HG02943 (cell line): ENCODE results near the gene SLC35A4.
"Not testable (repeated sequence)": the region's sequence is repeated elsewhere in the genome, so short reads cannot be mapped to it uniquely, and the experiment has no call there.

Source experiments
- ATAC-seq: cut with Tn5 transposase; IDR thresholded peaks from one replicate; pipeline ENCODE4 v1.9.1; 2021; ENCODE audit warnings: mild to moderate bottlenecking, low read depth, moderate library complexity; ENCODE audit not compliant: unreplicated experiment

The SLC35A4 gene

DNA sequence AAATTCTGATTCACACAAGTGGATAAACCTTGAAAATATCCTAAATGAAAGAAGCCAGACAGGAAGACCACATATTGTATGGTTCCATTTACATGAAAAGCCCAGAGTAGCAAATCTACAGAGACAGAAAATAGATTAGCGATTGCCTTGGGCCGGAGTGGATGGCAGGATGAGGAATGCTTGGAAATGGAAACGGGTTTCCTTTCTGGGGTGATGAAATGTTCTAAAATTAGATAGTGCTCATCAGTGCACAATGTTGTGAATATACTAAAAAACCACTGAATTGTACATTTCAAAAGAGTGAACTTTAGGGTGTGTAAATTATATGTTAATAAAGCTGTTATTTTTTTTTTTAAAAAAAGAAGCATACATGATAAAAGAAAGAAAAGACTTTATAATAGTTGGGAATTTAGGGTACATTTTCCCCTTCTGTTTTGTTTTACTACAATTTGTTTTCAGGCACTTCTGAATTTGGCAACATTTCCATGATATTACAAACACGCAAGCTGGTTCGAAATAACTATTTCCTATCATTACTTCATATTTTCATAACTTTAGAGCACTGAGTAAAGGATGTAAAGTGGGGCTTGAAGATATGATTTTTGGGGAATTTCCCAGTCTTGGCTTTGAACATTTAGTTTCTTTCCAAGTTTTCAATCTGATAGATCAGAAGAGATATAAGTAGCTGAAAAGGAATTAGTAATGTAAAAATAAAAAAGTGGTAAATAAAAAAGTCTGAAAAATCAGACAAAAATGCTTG is 23.9 kb downstream of the SLC35A4 start:
- ATAC-seq: no peak

DNA sequence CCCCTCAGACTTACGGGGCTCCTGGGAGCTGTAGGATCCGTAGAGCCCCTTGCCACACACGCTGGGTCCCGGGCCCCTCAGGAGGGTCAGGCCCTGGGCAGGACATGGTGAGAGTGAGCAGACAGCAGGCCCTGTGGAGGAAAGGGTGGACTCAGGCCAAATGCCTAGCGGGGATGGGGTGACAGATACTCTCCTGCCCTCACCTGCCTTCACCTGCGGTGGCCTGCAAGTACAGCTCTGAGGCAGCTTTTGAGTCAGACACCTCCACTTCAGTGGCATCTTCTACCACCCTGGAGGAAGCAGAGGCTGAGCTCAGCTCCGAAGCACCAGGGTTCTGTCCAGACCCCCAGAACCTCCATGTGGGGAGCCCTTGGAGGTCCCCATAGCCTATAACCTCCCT is 26.2 kb downstream of the SLC35A4 start:
- no peak for ATAC-seq

DNA sequence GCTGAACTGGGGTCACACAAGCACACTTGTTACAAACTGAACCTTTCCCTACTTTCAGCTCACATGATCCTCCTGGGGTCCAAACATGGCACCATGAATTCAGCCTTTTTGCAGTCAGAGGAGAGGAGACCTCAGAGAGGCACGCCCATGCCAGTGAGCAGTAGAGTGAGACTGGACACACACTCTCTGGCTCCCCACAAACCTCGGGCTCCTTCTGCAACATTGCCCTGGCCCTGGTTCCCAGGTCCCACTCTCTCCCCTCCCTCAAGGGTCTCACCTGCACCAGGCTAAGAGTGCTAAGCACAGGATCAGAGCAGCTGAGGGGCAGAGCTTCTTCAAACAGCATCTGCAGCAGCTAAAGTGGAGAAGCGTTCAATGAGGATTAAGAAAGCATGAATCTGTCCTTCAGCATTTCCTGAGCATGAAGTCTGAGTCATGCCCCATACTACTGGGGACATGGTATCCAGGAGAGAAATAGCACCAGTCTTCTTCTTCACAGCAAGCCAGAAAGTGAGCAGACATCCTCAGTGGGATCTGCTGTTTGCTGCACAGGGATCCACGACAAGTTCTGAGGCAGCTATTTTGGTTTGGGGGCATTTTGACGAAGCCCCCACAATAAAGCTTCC is 27.2 kb downstream of the SLC35A4 start:
- ATAC-seq: no peak

DNA sequence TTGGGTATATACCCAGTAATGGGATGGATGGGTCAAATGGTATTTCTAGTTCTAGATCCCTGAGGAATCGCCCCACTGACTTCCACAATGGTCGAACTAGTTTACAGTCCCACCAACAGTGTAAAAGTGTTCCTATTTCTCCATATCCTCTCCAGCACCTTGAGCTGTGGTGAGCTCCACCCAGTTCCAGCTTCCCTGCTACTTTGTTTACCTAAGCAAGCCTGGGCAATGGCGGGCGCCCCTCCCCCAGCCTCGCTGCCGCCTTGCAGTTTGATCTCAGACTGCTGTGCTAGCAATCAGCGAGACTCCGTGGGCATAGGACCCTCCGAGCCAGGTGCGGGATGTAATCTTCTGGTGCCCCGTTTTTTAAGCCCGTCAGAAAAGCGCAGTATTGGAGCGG is 28.4 kb downstream of the SLC35A4 start:
- not testable (repeated sequence) for ATAC-seq

DNA sequence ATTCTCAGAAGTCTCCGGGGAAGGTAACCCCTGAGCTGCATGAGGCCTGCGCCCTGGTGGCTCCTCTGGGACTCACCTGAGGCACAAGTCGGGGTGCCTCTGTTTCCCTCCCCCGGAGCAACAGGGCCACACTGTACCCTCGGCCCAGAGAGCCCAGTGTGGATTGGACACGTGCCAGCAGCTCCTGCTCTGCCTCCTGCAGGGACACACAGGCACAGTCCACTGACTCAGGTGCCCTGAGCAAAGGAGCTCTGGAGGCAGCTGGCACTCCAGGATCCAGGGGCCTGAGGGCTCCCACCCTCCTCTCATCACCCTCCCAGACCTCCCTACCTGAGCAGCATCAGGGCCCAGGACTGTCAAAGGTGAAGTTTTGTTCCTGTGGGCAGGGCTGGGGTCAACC is 29.5 kb downstream of the SLC35A4 start:
- ATAC-seq: no peak

DNA sequence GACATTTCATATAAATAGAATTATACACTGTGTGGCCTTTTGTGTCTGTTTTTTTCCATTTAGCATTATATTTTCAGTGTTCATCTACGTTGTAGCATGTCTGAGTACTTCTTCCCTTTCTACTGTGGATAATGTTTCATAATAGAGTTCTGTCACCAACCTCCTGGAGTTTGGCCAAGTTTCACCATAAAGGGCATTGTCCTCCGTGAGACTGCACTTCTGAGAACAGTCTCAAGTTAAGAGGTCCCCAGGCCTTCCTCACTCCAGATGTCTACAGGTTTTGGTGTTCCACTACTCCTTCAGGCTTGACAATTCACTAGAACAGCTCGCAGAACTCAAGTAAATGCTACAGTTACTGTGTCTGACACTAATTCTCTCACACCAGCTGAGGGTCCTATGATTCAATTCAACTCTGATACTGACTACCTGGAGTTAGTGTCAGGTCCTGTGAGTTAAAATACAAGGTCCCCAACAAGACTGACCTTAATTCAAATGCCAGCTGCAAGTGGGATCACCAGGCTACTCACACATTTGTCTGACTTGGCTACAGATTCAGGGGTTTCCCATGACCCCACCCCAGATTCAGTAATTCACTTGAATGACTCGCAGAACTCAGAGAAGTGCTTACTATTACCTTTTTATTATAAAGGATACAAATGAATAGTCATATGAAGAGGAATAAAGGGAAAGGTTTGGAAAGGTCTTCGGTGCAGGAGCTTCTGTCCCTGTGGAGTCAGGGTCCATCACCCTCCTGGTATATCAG is 31.1 kb downstream of the SLC35A4 start:
- no peak for ATAC-seq

DNA sequence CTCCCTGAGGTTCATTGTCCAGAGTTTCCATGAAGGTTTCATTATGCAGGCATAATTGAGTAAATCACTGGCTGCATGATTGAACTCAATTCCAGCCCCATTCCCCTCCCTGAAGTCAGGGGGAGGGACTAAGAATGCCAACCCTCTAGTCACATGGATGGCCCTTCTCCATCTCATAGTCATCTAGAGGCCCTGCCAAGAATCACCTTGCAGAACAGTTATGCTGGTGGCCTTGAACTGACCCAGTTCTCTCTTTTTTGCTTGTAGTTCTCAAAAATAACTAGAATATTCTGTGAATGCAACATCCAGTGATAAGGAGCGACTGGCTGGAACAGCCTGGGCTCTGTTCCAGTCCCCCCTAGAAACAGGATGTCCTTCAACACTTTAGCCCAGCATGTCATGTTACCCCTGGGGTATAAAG is 31.7 kb downstream of the SLC35A4 start:
- no peak for ATAC-seq

DNA sequence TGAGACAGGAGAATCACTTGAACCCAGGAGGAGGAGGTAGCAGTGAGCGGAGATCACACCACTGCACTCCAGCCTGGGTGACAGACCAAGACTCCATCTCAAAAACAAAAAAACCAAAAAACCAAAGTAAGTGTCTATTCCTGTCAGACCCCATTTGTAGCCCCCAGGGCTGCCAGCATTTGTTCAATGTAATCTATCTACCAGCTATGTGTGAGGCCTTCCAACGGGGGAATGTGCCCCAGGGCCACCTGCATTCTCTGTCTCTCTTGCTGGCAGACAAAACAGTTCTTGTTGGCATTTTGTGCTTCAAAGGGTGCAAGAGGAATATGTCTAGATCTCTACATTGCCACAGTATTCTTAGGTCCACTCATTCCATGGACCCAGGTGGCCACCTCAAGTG is 34.2 kb downstream of the SLC35A4 start:
- ATAC-seq: no peak

DNA sequence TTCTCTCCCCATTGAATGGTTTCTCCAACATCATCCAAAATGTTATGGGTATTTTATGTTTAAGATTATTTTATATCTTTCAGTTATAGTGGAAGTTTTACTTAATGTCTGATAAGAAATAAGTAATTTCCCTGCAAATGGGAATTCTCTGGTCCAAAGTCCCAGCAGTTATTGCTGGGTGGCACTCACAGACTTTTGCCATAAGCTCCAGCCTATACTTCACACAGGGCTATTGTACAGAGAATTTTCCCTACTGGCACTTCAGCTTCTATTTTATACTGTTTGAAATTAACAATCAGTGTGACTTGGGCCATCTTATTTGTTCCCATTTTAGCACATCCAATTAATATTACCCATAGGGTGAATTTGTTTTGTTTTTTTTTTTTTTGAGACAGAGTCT is 35.5 kb downstream of the SLC35A4 start:
- no peak for ATAC-seq

DNA sequence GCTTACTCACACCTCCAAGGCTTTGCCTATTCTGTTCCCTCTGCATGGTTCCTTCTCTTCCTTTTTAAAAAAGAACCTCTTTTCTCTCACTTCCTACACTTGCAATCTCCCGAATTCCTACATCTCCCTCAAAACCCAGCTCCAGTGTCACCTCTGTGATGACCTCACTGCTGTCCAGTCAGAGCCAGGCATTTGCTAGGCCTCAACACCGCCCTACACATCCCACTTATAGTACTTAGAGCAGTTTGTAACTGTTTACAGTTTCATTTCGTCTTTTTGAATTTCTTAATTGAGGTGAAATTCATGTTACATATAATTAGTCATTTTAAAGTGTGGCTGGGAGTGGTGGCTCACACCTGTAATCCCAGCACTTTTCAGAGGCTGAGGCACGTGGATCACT is 37.5 kb downstream of the SLC35A4 start:
- ATAC-seq: no peak

DNA sequence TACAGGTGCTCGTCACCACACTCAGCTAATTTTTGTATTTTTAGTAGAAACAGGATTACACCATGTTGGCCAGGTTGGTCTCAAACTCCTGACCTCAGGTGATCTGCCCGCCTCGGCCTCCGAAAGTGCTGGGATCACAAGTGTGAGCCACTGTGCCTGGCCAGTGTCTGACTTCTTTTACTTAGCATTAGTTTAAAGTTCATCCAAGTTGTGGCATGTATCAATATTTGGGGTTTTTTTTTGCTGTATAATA is 38.7 kb downstream of the SLC35A4 start:
- not testable (repeated sequence) for ATAC-seq

DNA sequence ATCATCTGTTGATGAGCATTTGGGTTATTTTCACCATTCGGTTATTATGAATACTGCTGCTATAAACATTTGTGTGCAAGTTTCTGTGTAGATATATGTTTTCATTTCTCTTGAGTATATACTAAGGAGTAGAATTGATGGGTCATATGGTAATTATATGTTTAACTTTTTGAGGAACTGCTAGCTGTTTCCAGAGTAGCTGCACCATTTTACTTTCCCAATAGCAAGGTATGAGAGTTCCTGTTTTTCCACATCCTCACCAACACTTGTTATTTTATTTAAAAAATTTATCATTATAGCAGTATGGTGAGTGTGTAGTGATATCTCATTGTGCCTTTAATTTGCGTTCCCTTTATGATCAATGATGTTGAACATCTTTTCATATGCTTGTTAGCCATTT is 39.1 kb downstream of the SLC35A4 start:
- no peak for ATAC-seq

DNA sequence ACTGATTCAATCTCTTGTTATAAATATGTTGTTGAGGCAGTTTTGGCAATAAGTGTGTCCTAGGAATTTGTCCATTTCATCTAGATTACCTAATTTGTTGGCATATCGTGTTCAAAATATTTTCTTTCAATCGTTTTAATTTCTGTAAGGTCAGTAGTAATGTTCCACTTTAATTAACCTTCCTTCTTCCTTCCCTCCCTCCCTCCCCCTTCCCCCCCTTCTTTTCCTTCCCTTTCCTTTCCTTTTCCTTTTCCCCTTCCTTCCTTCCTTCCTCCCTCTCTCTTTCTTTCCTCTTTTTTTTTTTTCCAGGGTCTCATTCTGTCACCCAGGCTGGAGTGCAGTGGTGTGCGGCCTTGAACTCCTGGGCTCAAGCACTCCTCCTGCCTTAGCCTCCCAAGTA is 41.3 kb downstream of the SLC35A4 start:
- no peak for ATAC-seq

DNA sequence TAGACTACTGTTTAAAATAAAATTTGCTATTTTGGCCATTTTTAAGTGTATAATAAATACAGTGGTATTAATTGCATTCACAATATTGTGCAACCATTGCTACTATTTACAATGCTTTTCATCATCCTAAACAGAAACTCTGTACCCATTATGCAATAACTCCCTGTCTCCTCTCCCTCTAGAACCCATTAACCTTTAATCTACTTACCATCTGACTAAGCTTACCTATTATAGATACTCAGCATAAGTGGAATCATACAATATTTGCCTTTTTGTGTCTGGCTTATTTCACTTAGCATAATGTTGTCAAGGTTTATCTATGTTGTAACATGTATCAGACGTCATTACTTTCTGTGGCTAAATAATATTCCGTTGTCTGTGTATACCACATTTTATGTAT is 42.4 kb downstream of the SLC35A4 start:
- no peak for ATAC-seq

DNA sequence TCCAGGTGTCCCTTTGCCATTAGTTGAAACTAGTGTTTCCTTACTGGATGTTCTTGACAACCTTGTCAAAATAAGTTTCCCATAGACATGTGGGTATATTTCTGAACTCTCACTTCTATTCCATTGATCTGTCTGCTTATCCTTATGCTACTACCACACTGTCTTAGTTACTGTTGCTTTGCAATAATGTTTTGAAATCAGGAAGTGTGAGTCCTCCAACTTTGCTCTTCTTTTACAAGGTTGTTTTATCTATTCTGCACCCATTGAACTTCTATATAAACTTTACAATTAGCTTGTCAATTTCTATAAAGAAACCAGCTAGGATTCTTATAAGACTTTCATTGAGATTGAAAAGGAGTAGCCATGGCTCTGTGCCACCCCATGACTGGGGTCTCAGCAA is 44.1 kb downstream of the SLC35A4 start:
- ATAC-seq: no peak

DNA sequence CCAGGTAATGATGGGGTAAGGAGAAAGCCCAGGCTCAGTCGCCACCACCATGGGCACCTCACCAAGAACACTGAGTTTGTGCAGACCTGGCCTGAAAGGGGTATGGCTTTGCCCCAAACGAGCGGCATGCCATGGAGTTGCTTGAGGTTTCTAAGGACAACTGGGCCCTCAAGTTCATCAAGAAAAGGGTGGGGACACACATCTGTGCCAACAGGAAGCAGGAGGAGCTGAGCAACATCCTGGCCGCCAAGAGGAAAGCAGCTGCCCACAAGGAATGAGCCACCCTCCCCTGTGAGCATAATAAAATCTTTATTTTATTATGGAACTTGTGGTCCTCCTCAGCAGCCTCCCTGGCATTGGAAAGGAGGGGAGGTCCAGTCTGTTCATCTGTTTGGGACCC is 44.5 kb downstream of the SLC35A4 start:
- ATAC-seq: no peak

DNA sequence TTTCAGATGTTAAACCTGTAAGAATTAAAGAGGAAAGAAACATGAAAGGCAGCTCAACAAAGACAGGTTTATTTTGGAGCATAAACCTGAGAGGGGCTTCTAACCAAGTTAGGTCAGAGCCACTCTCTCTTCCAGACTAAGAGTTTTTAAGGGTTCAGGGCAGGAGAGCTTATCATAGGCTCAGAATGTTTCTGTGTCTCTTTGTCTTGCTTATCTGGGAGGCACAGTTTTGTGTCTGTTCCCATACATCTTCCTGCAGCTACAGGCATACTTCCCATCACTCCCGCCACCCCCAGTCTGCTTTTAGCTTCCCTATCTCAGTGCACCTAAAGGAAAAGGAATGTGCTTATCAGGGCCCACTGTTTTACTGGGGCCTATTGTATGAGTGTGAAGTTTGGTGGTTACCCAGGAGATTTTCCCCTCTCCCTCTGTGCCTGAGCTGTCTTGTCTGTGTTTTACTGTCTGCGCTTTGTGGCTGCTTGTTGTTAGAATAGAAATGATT is 46.4 kb downstream of the SLC35A4 start:
- no peak for ATAC-seq
